ENCODE measurements around the gene MINDY1.

MINDY1 gene, protein sequence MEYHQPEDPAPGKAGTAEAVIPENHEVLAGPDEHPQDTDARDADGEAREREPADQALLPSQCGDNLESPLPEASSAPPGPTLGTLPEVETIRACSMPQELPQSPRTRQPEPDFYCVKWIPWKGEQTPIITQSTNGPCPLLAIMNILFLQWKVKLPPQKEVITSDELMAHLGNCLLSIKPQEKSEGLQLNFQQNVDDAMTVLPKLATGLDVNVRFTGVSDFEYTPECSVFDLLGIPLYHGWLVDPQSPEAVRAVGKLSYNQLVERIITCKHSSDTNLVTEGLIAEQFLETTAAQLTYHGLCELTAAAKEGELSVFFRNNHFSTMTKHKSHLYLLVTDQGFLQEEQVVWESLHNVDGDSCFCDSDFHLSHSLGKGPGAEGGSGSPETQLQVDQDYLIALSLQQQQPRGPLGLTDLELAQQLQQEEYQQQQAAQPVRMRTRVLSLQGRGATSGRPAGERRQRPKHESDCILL

DNA sequence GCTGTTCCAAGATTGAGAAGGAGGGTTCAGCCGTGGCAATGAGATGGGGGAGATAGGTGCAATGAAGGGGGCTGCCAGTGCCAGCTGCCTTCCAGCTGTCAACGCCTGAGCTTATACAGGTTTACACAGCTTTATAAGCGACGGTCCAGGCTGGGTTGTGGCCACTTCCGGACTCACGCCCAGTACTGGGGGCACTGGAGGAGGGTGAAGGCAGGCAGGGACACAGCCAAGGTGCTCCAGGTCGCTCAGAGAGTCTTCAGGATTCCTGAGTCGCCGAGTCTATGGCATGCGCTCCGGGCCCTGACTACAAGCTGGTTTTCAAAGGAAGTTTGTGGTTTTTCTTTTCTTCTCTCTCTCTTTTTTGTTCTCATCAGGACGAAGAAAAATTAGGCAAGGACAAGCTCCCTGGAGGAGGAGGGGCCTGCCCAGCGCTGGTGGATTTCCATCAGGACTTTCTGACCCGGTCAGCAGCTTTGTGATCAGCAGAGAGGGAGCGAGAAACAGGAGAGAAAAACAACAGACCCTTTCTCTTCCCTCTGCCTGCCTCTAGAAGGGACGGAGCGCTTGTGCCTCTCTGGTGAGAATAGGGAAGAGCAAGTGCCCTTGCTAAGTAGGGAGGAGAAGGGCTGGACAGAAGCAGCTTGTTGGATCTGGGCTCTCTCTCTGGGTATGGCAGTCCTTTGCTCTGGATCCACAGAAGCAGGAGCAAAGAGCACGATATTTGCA is at the start of gene MINDY1:
Gene MINDY1 (minus strand): TSS at position 576 of the 726 bp plus-strand sequence. CDS start 4,285 bp downstream, outside the sequence.
- peak; percentile 49 for DNase-seq

DNA sequence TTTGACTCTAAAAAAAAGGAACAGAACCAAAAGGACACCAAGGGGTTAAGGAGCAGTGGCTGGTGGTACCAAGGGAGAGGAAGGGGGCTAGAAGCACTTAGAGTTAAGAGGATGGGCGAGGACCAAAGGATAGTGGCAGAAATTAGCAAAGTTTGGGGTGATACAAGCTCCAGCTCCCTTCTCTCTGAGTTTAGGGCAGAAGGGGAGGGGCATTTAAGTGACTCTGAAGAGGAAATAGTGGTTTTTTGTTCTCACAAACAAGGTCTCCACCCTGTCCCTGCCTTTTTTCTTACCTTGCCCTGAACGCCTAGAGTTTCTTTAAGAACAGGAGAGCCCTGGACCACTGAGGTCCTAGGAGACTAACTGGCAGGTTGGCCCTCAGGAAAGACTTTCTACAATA is 49.4 kb upstream of the MINDY1 start:
- DNase-seq, result peak; percentile 23

DNA sequence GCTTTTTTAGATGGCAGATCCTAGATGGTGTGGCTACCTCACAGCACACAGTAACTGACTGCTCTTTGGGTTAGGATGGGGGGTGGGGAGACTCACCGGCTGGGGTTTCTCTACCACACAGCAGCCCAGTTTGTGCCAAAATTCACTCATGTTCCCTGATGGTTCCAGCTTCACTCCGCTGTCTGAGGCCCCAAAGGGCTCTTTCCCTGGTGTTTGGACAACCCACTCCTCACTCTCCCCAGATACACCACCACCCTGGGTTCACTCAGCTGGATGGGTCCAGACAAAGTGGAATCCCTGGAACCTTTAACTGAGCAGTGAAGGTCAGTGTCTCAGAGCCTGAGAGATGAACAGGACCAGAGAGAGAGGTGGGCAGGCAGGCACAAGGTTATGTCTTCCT is 48.9 kb upstream of the MINDY1 start:
- no peak for DNase-seq

DNA sequence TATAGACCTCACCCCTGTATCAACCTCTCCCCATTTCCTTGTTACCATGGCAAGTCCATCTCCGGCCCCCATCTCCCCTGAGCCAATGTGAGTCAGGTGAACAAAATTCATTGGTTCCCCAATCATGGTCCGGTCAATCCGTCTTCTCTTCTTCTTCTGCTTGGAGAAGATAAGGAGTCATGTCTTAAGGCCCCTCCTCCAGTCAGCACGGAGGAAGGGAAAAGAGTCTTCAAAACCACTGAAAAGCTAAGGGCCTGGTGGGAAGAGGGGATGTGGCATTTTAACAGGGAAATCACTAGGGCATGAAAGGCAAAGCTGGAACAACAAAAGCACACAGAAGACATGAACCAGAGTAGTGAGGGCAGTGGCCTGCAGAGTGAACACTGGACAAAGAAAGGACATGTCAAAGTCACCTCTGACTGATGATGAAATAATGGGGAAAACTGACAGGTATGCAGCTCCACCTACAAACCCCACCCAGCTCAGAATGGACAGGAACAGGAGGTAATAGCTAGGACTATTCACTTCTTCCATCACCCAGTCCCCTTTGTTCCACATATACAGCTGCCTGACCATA is 48.4 kb upstream of the MINDY1 start:
- DNase-seq, result no peak

DNA sequence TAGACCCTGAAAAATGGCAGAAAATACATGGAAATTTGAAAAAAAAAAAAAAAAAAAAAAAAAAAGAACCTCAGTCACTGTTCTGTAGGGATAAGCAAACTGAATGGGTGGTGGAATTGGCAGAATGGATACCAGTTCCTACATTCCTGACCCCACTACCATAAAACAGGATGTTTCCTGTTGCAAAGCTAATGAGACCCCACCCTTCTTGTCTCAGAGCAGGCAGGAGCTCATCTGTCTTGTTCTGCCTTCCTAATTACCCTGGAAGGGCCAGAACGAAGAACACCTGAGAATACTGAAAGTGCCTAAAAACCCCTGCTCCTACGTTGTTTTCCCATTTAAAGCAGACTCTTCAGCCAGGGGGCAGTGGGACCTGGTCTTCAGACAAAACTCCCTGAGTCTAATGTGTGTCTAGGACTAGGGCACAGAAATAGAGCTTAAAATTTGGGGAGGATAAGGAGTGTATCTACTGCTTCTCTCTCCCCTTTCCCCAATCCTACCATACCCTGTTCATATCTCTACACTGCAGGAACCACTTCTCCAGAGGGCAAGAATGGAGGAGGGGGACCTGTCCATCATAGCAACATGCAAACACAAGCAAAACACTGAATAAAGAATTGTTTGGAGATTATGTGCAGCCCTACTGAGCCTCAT is 44.8 kb upstream of the MINDY1 start:
- no peak for DNase-seq

DNA sequence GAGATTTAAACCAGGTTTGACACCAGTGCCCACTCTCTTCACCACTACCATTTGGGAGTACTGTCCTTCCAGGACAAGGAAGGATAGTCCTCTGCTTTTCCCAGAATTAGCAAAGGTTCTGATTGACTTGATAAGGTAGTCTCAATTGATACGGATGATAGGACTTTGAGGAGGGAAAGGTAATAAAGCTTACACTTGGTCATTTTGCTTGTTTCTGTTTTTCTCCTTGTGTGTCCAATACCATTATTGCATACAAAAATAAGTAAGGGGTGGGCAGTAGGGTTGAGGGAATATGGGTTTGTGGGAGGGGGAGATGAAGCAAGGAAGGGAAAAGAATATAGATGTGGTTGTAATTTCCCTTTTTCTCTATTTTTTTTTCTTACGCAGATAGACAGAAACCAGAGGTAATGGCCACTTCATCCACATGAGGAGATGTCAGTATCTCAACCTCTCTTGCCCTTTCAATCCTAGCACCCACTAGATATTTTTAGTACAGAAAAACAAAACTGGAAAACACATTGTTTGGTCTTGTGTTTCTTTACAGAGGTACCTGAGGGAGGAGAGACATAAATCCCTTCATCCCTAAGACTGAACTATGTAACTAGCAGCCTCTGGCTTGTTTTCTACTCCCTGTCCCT is 43.5 kb upstream of the MINDY1 start:
- DNase-seq, result no peak

DNA sequence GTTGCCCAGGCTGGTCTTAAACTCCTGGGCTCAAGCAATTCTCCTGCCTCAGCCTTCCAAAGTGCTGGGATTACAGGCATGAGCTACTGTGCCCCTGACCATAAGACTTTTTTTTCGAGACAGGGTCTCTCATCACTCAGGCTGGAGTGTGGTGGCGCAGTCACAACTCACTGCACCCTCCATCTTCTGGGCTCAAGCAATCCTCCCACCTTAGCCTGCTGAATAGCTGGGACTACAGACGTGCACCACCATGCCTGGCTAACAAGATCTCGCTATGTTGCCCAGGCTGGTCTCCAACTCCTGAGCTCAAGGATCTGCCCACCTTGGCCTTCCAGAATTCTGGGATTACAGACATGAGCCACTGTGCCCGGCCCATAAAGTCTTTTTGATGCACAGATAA is 42.8 kb upstream of the MINDY1 start:
- no peak for DNase-seq

DNA sequence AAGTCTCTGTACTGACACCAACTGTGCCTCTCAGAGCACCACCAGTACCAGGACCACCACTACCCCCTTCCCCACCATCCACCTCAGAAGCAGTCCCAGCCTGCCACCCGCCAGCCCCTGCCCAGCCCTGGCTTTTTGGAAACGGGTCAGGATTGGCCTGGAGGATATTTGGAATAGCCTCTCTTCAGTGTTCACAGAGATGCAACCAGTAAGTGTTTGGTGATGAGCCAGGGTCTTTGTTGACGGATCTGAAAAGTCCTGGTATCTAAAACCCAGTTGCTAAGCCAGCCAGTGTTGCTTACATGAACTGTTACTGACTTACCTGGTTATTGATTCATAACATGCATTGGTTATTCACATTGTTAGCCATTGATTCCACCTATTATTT is 41.9 kb upstream of the MINDY1 start:
- DNase-seq, result no peak

DNA sequence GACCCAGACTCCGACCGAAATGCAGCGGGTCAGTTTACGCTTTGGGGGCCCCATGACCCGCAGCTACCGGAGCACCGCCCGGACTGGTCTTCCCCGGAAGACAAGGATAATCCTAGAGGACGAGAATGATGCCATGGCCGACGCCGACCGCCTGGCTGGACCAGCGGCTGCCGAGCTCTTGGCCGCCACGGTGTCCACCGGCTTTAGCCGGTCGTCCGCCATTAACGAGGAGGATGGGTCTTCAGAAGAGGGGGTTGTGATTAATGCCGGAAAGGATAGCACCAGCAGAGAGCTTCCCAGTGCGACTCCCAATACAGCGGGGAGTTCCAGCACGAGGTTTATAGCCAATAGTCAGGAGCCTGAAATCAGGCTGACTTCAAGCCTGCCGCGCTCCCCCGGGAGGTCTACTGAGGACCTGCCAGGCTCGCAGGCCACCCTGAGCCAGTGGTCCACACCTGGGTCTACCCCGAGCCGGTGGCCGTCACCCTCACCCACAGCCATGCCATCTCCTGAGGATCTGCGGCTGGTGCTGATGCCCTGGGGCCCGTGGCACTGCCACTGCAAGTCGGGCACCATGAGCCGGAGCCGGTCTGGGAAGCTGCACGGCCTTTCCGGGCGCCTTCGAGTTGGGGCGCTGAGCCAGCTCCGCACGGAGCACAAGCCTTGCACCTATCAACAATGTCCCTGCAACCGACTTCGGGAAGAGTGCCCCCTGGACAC is 41.4 kb upstream of the MINDY1 start:
- peak; percentile 63 for DNase-seq

DNA sequence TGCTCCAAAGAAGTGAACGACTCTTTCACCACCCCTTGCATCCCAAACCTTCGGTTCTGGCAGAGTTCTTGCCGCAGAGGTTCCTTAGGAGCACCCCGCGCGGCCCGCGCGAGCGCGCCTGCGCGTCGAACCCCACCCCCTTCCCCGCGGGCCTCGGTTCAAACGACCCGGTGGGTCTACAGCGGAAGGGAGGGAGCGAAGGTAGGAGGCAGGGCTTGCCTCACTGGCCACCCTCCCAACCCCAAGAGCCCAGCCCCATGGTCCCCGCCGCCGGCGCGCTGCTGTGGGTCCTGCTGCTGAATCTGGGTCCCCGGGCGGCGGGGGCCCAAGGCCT is 40.9 kb upstream of the MINDY1 start, which contains the start of gene C1orf56:
Gene C1orf56 (plus strand): TSS at position 161 of the 334 bp plus-strand sequence. CDS start 97 bp downstream, at position 258.
- DNase-seq, result peak; percentile 58

DNA sequence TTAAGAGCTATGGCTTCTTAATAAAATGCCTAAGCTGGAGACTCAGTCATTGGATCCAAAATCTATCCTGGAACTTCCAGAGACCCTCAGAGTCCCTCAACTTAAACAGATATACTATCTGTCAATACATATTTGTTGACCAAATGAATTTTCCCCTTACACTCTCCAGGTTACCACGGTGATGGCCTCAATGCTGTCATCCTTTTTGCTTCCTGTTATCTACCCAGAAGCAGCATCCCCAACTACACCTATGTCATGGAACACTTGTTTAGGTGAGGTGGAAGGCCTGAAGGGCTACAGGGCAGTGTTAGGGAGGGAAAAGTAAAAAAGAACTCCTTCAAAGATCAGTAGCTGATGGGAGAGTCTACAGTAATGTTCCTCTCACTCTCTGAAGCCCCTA is 36.5 kb upstream of the MINDY1 start:
- DNase-seq, result no peak

DNA sequence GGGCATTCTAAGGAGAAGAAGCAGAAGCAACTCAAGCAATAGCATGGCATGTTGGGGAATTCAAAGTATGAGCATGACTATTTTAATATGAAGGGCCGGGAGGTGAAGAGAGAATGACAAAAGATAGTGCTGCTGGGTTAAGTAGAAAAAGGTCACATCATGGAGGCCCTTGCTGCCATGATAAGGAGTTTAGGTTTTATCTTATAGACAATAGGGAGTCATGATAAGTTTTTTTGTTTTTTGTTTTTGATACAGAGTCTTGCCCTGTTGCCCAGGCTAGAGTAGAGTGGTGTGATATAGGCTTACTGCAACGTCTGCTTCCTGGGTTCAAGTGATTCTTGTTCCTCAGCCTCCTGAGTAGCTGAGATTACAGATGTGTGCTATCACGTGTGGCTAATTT is 32.8 kb upstream of the MINDY1 start:
- no peak for DNase-seq

DNA sequence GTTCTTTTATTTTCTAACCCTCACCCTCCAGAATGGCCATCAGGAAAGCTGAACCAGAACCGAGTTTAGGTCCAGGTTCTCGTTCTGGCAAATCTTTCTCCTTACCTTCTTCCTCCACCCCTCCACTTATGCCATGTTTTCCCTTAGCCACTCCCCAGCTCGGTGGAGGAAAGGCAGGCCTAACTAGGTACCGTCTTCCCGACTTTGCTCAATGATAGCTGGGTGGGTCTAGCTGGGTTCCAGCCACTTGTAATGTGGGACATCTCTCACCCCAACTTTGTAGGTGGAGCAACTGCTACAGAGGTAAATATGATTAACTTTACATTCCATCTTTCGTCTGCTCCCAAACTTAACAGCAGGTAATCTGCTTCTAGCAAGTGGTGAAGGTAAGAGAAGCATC is 30.3 kb upstream of the MINDY1 start:
- DNase-seq, result no peak

DNA sequence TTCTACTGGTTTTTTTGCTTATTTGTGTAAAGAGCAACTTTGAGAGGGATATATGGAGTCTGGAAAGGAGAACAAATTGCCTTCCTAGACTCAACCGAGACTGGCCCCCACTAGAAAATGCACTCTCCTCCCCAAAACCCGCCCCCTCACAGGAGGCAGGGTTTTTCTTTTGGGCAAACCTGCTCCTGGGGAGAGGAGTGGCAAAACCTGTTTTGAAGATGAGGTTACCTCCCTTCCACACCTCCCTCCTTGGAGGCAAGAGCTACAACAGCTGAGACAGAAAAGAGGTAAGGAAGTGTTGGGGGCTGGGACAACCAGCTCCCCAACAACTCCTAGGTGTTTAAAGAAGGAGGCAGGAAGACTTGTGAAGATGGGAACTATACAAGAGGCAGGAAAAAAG is 29.7 kb upstream of the MINDY1 start, which contains the start of gene BNIPL:
Gene BNIPL (plus strand): TSS at position 231 of the 400 bp plus-strand sequence. CDS start 140 bp downstream, at position 371.
- no peak for DNase-seq

DNA sequence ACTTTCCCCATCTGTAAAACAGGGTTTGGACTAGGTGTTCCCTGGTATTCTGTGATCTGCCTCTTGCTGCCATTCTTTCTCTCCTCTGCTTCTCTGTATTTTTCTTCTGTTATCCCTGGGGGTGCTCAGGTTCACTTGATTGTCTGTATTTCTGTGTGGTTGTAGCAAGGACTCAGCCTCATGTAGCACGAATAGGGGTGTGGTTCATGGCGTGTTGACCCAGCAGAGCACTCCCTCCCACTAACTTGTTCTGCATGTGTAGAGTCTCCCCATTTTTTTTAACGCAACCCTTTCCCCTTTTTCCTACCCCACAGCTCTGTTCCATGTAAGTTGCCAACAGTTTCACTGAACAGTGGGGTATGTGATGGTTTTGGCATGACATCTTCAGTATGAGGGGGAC is 28.5 kb upstream of the MINDY1 start:
- DNase-seq, result no peak

DNA sequence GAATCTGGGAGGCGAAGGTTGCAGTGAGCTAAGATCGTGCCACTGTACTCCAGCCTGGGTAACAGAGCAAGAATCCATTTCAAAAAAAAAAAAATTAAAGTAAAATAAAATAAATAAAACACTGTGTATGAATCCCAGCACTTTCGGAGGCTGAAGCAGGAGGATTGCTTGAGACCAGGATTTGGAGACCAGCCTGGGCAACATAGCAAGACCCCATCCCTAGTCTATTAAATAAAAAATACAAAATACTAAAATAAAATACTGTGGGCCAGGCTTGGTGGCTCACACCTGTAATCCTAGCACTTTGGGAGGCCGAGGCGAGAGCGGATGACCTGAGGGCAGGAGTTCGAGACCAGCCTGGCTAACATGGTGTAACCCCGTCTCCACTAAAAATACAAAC is 25.5 kb upstream of the MINDY1 start:
- DNase-seq, result no peak

DNA sequence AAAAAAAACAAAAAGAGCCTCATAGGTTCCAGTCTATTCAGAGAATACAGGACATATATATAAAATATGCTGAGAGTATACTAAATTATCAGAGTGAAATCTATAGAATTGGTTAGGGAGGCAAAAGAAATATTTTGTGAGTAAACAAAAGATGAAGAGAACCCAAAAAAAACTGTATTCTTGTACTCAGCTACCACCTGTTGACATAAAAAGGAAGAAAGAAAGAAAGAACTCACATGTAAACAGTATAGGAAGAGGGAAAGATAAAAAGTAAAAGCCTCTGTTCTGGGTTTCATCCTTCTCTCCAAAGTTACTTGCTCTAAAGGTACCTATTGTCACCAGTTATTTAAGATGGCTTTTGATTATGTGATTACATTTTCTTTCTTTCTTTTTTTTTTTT is 19.8 kb upstream of the MINDY1 start:
- DNase-seq, result no peak

DNA sequence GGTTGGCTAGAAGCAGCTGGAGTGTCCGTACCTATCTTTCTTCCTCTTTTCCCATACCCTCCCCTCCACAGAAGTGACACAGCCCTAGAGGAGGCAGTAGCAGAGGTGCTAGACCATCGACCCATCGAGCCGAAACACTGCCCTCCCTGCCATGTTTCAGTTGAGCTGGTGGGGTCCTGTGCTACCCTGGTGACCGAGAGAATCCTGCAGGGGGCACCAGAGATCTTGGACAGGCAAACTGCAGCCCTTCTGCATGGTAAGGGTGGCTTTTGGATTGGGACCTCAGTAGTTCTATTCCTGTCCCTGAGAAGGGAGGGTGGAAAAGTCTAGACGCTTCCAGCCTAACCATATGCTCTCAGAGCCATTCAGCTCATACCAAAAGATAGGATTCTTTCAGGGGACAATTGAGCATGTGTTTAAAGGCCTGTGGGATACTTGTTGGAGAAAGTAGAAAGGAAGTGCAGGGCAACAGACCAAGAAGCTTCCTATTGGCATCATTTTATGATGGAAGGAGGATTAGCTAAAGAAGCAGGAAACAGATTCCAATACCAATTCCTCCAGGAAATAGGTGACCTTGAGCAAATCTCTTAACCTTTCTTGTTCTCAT is 17.9 kb upstream of the MINDY1 start:
- DNase-seq, result peak; percentile 84

DNA sequence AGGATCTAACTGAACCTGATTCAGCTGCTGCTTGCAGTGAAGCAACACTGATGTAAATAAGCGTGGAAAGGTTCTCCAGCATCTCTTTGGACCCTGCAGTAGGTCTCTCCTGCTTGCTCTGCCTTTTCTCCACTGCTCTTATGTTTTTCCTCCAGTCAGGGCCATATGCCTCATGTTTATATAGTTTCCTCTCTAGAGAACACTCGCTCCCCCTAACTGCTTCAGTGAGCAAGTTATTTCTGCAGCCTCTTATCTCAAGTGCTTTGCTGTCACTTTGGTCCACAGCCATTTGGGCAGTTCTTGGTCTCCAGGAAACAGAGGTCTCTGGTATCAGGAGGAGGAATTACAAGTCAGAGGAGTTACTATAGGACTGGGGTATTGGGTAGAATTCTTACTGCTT is 6.8 kb upstream of the MINDY1 start:
- no peak for DNase-seq

DNA sequence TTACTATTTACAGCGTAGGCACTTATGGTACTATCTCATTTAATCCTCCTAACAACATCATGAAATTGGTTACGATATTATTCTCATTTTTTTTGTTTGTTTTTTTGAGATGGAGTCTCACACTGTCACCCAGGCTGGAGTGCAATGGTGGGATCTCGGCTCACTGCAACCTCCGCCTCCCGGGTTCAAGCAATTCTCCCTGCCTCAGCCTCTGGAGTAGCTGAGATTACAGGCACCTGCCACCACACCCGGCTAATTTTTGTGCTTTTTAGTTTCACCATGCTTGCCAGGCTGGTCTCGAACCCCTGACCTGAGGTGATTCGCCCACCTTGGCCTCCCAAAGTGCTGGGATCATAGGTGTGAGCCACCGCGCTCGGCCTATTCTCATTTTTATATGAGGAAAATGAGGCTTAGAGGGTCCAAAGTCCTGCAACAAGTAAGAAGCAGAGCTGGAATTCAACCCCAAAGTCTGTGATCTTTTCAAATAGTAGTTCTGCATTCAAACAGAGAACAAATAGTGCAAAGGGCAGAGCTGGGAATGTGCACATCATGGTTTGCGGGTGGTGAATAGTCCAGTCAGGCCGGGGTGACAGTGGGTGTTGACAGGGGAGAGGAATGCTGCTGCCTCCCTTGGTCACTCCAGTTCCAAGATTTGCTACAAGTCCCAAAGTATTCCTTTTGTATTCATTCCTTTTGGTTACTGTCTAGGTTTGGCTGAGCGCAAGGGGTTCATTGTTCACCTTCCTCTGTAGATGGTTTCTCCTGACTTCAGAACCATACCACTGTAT is 6.2 kb upstream of the MINDY1 start:
- DNase-seq, result no peak

Data from CD4-positive, alpha-beta T cell treated with Interferon gamma for 1 hour (primary cell).